Skeletal muscle satellite cell (primary cell): Measurements from ENCODE around the gene PDE6C. TPM values are rescaled to one million over a fixed set of nuclear protein-coding genes. Genes with fewer than 3 reads are reported as not detected.

Source experiments
- H3K27me3 ChIP-seq: 2 replicates; pipeline ENCODE4 v1.7.0; 2013; ENCODE audit warnings: low read length; ENCODE audit not compliant: control insufficient read depth, insufficient read depth
- H3K36me3 ChIP-seq: 2 replicates; pipeline ENCODE4 v1.7.0; 2013; ENCODE audit warnings: mild to moderate bottlenecking, control low read depth, low read length; ENCODE audit not compliant: insufficient read depth
- H3K4me1 ChIP-seq: 2 replicates; pipeline ENCODE4 v1.7.0; 2013; ENCODE audit warnings: low read length; ENCODE audit not compliant: control insufficient read depth, insufficient read depth
- H3K4me2 ChIP-seq: 2 replicates; pipeline ENCODE4 v1.7.0; 2013; ENCODE audit warnings: mild to moderate bottlenecking, low read length
- H3K4me3 ChIP-seq: 2 replicates; pipeline ENCODE4 v1.7.0; 2013; ENCODE audit warnings: low read length
- H3K9ac ChIP-seq: 2 replicates; pipeline ENCODE4 v1.7.0; 2013; ENCODE audit warnings: mild to moderate bottlenecking, low read depth, low read length, moderate library complexity
- H3K9me3 ChIP-seq: replicated peaks from 2 replicates; pipeline ENCODE4 v1.7.0; 2013; ENCODE audit warnings: mild to moderate bottlenecking, control low read depth, low read length
- total RNA-seq: library from RNA; depleted of rRNA; stranded (reverse); fragments of >200 nt; gene quantifications from 2 replicates; pipeline ENCODE4 v1.2.3, GENCODE V29; 2012; rRNA removed

Gene PDE6C
- total RNA-seq, result 0.25 TPM in 1 of 2 replicates, not detected in the other

GRCh38 chr10:93612311-93612710, at the start of gene PDE6C:
Gene PDE6C (plus strand): TSS chr10:93612537. CDS start chr10:93612726, 189 bp downstream.
- Histone ChIP-seq H3K9me3 (no peaks in the 10 kb centered on the region), H3K36me3 (no peaks in the 10 kb centered on the region), H3K4me1 (no peaks in the 10 kb centered on the region), H3K4me3 (no peak within 1 kb of the TSS), H3K4me2 (no peak within 1 kb of the TSS), H3K27me3 (peaks cover 49% of the 10 kb centered on the region), H3K9ac (no peak within 1 kb of the TSS)

GRCh38 chr10:93565446-93565845, 46.9 kb upstream of the PDE6C start:
- no peaks in the 10 kb centered on the region for H3K9me3 ChIP-seq
- H3K27me3 ChIP-seq, result peaks cover 74% of the 10 kb centered on the region
- H3K36me3 ChIP-seq, result no peaks in the 10 kb centered on the region
- H3K4me1 ChIP-seq, result peaks cover 4% of the 10 kb centered on the region
- no peak overlapping the region for H3K4me3 ChIP-seq
- no peak overlapping the region for H3K4me2 ChIP-seq
- no peak overlapping the region for H3K9ac ChIP-seq

- peak within 1 kb of the TSS; percentile 58 for H3K4me3 ChIP-seq
- H3K4me1 ChIP-seq, result peaks cover 4% of the 10 kb centered on the region
- peak within 1 kb of the TSS; percentile 78 for H3K4me2 ChIP-seq
- H3K9ac ChIP-seq, result no peak within 1 kb of the TSS
- peaks cover 81% of the 10 kb centered on the region for H3K27me3 ChIP-seq
- no peaks in the 10 kb centered on the region for H3K36me3 ChIP-seq
- no peaks in the 10 kb centered on the region for H3K9me3 ChIP-seq
Observed at GRCh38 chr10:93566435-93567276, 45.7 kb upstream of the PDE6C start, which contains the start of gene FFAR4. Gene FFAR4 (plus strand): TSS chr10:93566665. CDS start chr10:93566721, 56 bp downstream.

GRCh38 chr10:93567277-93568104, 44.8 kb upstream of the PDE6C start:
- Histone ChIP-seq H3K9ac (no peak overlapping the region), H3K27me3 (peaks cover 88% of the 10 kb centered on the region), H3K36me3 (no peaks in the 10 kb centered on the region), H3K4me2 (peak overlapping the region; percentile 57), H3K4me3 (no peak overlapping the region), H3K4me1 (peaks cover 4% of the 10 kb centered on the region), H3K9me3 (no peaks in the 10 kb centered on the region)

- H3K4me1 ChIP-seq, result peaks cover 4% of the 10 kb centered on the region
- H3K4me2 ChIP-seq, result peak overlapping the region; percentile 57
- no peaks in the 10 kb centered on the region for H3K36me3 ChIP-seq
- H3K9ac ChIP-seq, result no peak overlapping the region
- H3K9me3 ChIP-seq, result no peaks in the 10 kb centered on the region
- H3K27me3 ChIP-seq, result peaks cover 90% of the 10 kb centered on the region
- no peak overlapping the region for H3K4me3 ChIP-seq
Observed at GRCh38 chr10:93568105-93568390, 44.3 kb upstream of the PDE6C start.

GRCh38 chr10:93570383-93570782, 42.0 kb upstream of the PDE6C start:
- Histone ChIP-seq H3K9me3 (no peaks in the 10 kb centered on the region), H3K4me2 (no peak overlapping the region), H3K4me1 (peaks cover 4% of the 10 kb centered on the region), H3K4me3 (no peak overlapping the region), H3K9ac (no peak overlapping the region), H3K27me3 (peaks cover 92% of the 10 kb centered on the region), H3K36me3 (no peaks in the 10 kb centered on the region)

- H3K4me1 ChIP-seq, result no peaks in the 10 kb centered on the region
- no peaks in the 10 kb centered on the region for H3K36me3 ChIP-seq
- no peaks in the 10 kb centered on the region for H3K9me3 ChIP-seq
- peaks cover 80% of the 10 kb centered on the region for H3K27me3 ChIP-seq
- no peak overlapping the region for H3K4me2 ChIP-seq
- H3K4me3 ChIP-seq, result no peak overlapping the region
- no peak overlapping the region for H3K9ac ChIP-seq
Observed at GRCh38 chr10:93572606-93573005, 39.7 kb upstream of the PDE6C start.

- H3K36me3 ChIP-seq, result no peaks in the 10 kb centered on the region
- no peaks in the 10 kb centered on the region for H3K4me1 ChIP-seq
- no peak overlapping the region for H3K4me2 ChIP-seq
- H3K9me3 ChIP-seq, result no peaks in the 10 kb centered on the region
- no peak overlapping the region for H3K4me3 ChIP-seq
- no peak overlapping the region for H3K9ac ChIP-seq
- peaks cover 73% of the 10 kb centered on the region for H3K27me3 ChIP-seq
Observed at GRCh38 chr10:93573051-93573909, 39.1 kb upstream of the PDE6C start.

- peaks cover 72% of the 10 kb centered on the region for H3K27me3 ChIP-seq
- no peak overlapping the region for H3K4me2 ChIP-seq
- no peak overlapping the region for H3K4me3 ChIP-seq
- H3K4me1 ChIP-seq, result no peaks in the 10 kb centered on the region
- no peaks in the 10 kb centered on the region for H3K9me3 ChIP-seq
- no peak overlapping the region for H3K9ac ChIP-seq
- no peaks in the 10 kb centered on the region for H3K36me3 ChIP-seq
Observed at GRCh38 chr10:93573924-93574323, 38.4 kb upstream of the PDE6C start.

- Histone ChIP-seq H3K4me3 (no peak overlapping the region), H3K9ac (no peak overlapping the region), H3K36me3 (no peaks in the 10 kb centered on the region), H3K9me3 (peaks cover 3% of the 10 kb centered on the region), H3K27me3 (peaks cover 74% of the 10 kb centered on the region), H3K4me1 (no peaks in the 10 kb centered on the region), H3K4me2 (no peak overlapping the region)
Observed at GRCh38 chr10:93576888-93577287, 35.4 kb upstream of the PDE6C start.

- Histone ChIP-seq H3K4me3 (no peak overlapping the region), H3K4me1 (no peaks in the 10 kb centered on the region), H3K36me3 (no peaks in the 10 kb centered on the region), H3K4me2 (no peak overlapping the region), H3K9ac (no peak overlapping the region), H3K27me3 (peaks cover 68% of the 10 kb centered on the region), H3K9me3 (peaks cover 3% of the 10 kb centered on the region)
Observed at GRCh38 chr10:93577565-93577964, 34.8 kb upstream of the PDE6C start.
